ENCODE measurements around the gene FRYL. TPM values are rescaled to one million over a fixed set of nuclear protein-coding genes. Genes with fewer than 3 reads are reported as not detected.

Gene FRYL
- total and polyA plus RNA-seq, 2 of the 8 experiments (the other 6 are each of a cell fraction or from before 2014, with no cell fraction given), result 8.0 to 36.5 TPM

DNA sequence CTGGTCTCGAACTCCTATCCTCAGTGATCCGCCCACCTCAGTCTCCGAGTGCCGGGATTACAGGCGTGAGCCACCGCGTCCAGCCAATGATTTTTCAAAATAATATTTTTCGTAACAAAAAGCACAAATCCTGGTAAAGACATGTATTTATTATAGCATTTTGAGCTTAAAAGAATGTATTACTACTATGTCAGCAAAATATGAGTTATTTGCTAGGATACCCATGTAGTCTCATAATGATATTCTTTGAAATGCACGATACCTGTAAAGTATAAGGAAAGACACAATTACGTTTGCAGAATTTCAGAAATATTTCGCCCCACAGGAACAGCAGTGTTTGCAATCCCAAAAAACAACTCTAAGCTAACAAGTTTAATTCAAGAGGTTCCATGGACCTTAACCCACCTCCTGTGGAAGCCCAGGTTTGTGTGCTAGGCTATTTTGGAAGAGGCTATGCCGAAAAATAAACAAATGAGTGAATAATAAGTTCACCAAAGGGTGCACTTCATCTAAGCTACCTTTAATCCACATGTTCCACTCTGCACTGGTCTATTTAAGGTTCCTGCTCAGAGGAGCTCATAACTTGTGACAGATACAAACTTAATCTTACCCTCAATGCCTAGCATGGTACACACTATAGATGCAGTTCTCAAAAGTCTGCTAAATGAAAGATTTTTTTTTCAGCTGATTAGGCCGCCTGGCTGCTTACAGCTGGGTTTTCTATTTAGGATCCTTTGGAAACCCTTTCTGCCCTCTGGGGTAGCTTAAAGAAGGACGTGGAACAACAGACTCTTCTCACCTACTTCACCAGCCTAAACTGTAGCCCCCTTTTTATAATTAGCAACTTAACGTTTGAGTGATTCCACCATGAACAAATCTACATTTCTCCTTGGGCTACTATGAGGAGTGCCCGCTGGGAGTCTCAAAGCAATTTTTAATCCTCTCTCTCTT is 5.0 kb downstream of the FRYL start:
- H4K91ac ChIP-seq (replicated peaks; ENCODE audit: insufficient read length, low read length), result no peak overlapping the region
- no peak overlapping the region for H3K14ac ChIP-seq (ENCODE audit: insufficient read length)
- H3K79me2 ChIP-seq (ENCODE audit: control insufficient read depth in 1 of 2, insufficient read depth in 2 of 2, low read length in 2 of 2), result peaks cover 9 to 90% of the 10 kb centered on the region in 2 experiments
- H3K27me3 ChIP-seq (replicated peaks in 1 of 4; ENCODE audit: control insufficient read depth in 3 of 4, extremely low read depth in 1 of 4, insufficient read depth in 3 of 4, low read length in 3 of 4), result no peaks in the 10 kb centered on the region
- H3K4ac ChIP-seq (replicated peaks; ENCODE audit: insufficient read length, low read depth, low read length), result no peak overlapping the region
- H3K56ac ChIP-seq (replicated peaks; ENCODE audit: insufficient read length, low read depth, low read length), result no peak overlapping the region
- WGBS, 2 experiments (ENCODE audit: extremely low coverage in 1 of 2, insufficient coverage in 1 of 2, insufficient read length in 1 of 2, insufficient replicate concordance in 2 of 2, low coverage in 1 of 2, low lambda C conversion rate in 2 of 2, missing lambda C conversion rate in 1 of 2), result 82% methylated on average over 16 of the region's 16 CpGs; no CpG with 5 or more reads in 1 of the 2 experiments
- peaks cover 3% of the 10 kb centered on the region for H3K79me1 ChIP-seq (ENCODE audit: low read depth, low read length)
- no peak overlapping the region for H2BK12ac ChIP-seq (ENCODE audit: low read depth, low read length)
- H2AFZ ChIP-seq (ENCODE audit: low read length), result no peak overlapping the region
- no peak overlapping the region for H2BK20ac ChIP-seq (ENCODE audit: low read length)
- H3K9ac ChIP-seq (replicated peaks in 1 of 4; ENCODE audit: extremely low read depth in 1 of 4, low read depth in 3 of 4, low read length in 3 of 4), result 0 out of 7 replicates have a peak overlapping the region, but pooled peaks of 1 of the 4 experiments have one; percentile 5
- H3K4me2 ChIP-seq (ENCODE audit: insufficient read depth in 1 of 2, low read depth in 2 of 2, low read length in 2 of 2), result no peak overlapping the region
- no peak overlapping the region for H3K23ac ChIP-seq (ENCODE audit: insufficient read length)
- no peaks in the 10 kb centered on the region for H3K36me3 ChIP-seq (ENCODE audit: control insufficient read depth in 2 of 4, insufficient read depth in 4 of 4, low read length in 3 of 4)
- H3K27ac ChIP-seq (ENCODE audit: low read depth, low read length), result no peak overlapping the region
- DNase-seq (ENCODE audit: low read depth in 1 of 2, low spot score in 2 of 2), result no peak
- no peak overlapping the region for H4K5ac ChIP-seq (ENCODE audit: insufficient read length, low read depth, low read length)
- H2BK15ac ChIP-seq (ENCODE audit: low read length), result no peak overlapping the region
- no peaks in the 10 kb centered on the region for H3K9me3 ChIP-seq (ENCODE audit: insufficient read depth in 2 of 2, low read depth in 1 of 2, low read length in 1 of 2)
- H4K20me1 ChIP-seq (replicated peaks in 1 of 2; ENCODE audit: control insufficient read depth in 1 of 2, insufficient read depth in 2 of 2, low read length in 2 of 2), result peaks cover 5 to 7% of the 10 kb centered on the region in 2 experiments
- no peak overlapping the region for H2BK120ac ChIP-seq (replicated peaks; ENCODE audit: low read depth, low read length)
- ChIA-PET POLR2A (ENCODE audit: partially characterized antibody) (no interaction called here), CTCF (ENCODE audit: partially characterized antibody) (interaction anchor here (0.7 to 1.1 kb wide), 2 partner anchors 135 to 195 kb away, joined by 3 read pairs; no protein-coding TSS in a partner anchor)
- no peak for FAIRE-seq
- H2AK5ac ChIP-seq (ENCODE audit: low read depth, low read length), result no peak overlapping the region
- H3K18ac ChIP-seq (ENCODE audit: extremely low read depth, low read length), result no peak overlapping the region
- no peak overlapping the region for H4K8ac ChIP-seq (ENCODE audit: extremely low read depth, insufficient read depth, low read length)
- no peaks in the 10 kb centered on the region; the same call in 1 of the 2 replicates for H3K23me2 ChIP-seq (ENCODE audit: low read depth, low read length)
- TF ChIP-seq FOSL1 (IDR thresholded peaks at IDR 0.05; ENCODE audit: insufficient read depth, low read depth, low read length) (no peak), SRF (IDR thresholded peaks at IDR 0.05; ENCODE audit: low read depth, low read length) (no peak), CEBPB (IDR thresholded peaks at IDR 0.05; ENCODE audit: low read depth, low read length) (no peak), SIX5 (IDR thresholded peaks at IDR 0.05; ENCODE audit: low read depth, low read length) (no peak), JUND (IDR thresholded peaks at IDR 0.05; ENCODE audit: low read length) (no peak), CHD2 (IDR thresholded peaks at IDR 0.05; ENCODE audit: low read length) (no peak), POLR2A (IDR thresholded peaks at IDR 0.05; ENCODE audit: control extremely low read depth in 1 of 2, low read depth in 2 of 2, low read length in 2 of 2) (no peak), SP4 (IDR thresholded peaks at IDR 0.05; ENCODE audit: low read length) (no peak)
- H3K4me1 ChIP-seq (replicated peaks in 1 of 4; ENCODE audit: control insufficient read depth in 3 of 4, insufficient read depth in 4 of 4, low read length in 3 of 4), result peaks cover 0 to 3% (median 1%) of the 10 kb centered on the region in 4 experiments; a peak in 3 of 7 replicates
- no peak overlapping the region for H3K4me3 ChIP-seq (ENCODE audit: extremely low read depth in 1 of 4, insufficient read depth in 2 of 4, low read depth in 3 of 4, low read length in 4 of 4)
- H2BK5ac ChIP-seq (ENCODE audit: low read depth, low read length), result no peak overlapping the region

All from H1 (cell line).